Hematopoietic multipotent progenitor cell (in vitro differentiated cells): ENCODE data around the gene SHISA4. TPM values are rescaled to one million over a fixed set of nuclear protein-coding genes. Genes with fewer than 3 reads are reported as not detected.
"Not testable (repeated sequence)": the region's sequence is repeated elsewhere in the genome, so short reads cannot be mapped to it uniquely, and the experiment has no call there.

ENCODE experiments used
- DNase-seq, 3 donors: peaks; one replicate each; pipeline ENCODE4 v3.0.0-alpha.2; 2011 to 2015; ENCODE audit warnings: low read depth in 2 of 3, low spot score in 2 of 3
- small RNA-seq: library from RNA; depleted of rRNA; stranded (forward); fragments of <200 nt; gene quantifications from one replicate; pipeline ENCODE3, GENCODE V24; 2012
- total RNA-seq: library from RNA; depleted of rRNA; stranded (reverse); fragments of >200 nt; gene quantifications from one replicate; pipeline ENCODE4 v1.2.3, GENCODE V29; 2012

SHISA4 gene
- total RNA-seq, 1 donor: 0.81 TPM

DNA sequence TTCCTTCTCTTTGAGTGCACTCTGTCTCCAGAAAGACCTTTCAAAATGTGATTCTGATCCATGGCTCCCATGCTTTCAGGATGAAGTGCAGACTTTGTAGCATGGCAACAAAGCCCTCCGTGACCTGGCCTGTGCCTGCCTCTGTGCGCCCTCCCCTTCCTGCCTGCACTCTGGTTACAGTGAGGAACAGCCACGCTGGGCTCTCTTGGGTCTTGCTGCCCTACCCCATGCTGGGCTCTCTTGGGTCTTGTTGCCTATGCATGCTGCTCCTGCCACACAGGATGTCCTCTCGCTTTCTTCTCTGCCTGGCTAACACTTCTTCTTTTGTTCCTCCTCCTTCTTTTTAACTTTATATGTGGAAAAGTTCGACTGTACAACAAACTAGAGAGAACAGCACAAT, 29.6 kb downstream of the SHISA4 start:
- no peak for DNase-seq

DNA sequence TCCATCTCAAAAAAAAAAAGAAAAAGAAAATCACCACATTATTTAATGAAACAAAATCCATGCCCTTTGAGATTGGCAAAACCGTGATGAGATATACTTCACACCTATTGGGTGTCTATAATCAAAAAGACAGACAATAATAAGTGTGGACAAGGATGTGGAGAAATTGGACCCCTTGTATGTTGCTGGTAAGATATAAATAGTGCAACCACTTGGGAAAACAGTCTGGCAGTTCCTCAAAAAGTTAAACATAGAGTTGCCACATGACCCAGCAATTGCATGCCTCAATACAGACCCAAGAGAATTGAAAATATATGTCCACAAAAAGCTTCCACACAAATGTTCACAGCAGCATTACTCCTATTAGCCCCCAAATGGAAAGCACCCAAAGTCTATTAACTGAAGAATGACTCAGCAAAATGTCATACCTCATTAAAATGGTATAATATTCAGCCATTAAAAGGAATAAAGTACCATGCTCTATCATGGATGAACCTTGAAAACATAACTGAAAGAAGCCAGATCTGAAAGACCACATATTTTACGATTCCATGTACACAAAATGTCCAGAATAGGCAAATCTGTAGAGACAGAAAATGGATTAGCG, 33.4 kb downstream of the SHISA4 start:
- DNase-seq: no peak

DNA sequence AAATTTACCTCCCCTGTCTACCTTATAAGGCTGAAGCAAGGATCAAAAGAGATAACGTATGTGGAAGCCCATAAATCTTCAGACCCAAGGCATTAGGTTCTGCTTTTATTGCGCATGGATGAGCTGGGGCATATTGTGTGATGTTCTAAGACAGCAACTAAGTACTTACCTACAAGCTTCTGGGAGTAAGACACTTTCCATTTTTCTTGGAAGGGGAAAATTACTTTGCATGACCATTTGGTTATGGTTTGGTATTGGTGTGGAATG, 36.5 kb downstream of the SHISA4 start:
- DNase-seq: no peak

DNA sequence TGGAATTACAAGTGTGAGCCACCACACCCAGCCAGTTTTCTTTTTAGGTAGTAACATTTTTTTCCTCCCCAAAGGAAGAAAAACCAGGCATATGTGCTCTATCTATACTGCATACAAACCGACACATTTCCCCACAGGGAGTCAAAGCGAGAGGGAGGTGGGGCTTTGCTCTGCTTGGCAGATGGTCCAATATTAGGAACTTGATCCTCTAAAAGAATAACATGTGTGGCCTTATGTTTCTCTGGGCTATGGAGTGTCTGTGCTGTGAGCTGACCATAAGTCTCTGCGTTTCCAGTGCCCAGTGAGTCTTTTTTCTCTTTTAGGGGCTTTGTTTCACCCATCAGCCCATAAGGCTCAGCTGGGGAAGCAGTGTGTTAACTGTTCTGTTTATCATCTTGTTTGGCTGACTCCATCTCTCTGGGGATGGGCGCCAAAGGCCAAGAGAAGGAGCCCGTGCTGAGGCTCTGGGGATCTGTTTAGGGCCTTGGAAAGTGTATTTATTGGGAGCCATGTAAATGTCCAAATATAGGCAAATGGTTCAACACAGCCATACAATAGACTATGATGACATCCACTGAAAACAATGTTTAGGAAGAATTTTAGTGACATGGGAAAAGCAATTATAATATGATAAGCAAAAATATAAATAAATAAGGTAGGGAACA, 37.4 kb downstream of the SHISA4 start:
- no peak for DNase-seq

DNA sequence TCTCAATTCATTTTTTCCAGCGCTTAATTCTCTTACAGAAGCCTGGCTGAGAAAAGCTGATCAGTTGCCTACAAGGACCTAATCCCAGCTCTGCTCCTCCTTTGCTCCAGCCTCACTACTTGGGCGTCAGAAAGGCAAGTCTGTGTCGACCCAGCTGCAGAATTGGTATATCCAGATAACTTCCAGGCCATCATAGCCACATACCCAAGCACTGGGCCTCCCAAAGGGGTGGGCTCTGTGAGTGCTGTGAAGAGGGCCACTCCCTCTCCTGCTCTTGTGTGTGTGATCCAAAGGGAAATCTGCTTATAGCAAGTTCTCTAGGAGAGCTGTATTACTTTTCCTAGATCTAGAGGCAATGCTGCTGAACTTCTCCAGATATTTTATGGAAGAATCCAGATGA, 39.6 kb downstream of the SHISA4 start:
- no peak for DNase-seq

DNA sequence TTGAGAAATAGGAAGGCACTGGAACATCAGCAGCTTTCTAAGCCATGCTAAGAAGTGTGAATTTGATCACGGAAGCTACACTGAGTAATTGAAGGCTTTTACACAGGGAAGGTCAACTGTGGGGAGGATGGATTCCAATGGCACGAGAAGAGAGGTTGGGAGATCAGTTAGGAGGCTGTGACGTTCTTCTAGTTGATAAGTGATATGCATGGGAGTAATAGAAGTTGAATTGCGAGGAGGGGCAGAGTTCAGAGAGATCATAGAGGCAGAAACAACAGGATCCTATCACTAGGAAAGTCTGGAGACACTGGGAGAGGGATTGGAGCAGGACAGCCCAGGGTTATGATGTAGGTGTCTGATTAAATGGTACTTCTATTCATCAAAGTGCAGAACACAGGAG, 41.4 kb downstream of the SHISA4 start:
- no peak for DNase-seq

DNA sequence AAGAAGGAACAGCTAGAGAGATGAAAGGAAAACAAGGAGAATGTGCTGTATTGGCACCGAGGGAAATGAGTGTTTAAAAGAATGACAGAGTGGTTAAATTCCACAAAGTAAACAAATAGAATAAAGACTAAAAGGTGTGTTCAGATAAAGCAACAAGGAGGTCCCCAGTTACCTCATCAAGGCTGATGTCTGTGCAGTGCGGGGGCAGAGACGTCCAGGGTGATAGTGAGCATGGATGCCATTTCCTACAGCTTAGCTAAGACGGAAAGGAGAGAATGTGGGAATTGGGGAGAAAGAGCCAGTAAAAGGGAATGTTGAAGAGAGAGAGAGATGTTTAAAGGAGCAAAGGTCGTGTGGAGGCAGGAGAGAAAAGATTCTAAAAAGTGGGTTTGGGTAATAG, 42.1 kb downstream of the SHISA4 start:
- DNase-seq: no peak

DNA sequence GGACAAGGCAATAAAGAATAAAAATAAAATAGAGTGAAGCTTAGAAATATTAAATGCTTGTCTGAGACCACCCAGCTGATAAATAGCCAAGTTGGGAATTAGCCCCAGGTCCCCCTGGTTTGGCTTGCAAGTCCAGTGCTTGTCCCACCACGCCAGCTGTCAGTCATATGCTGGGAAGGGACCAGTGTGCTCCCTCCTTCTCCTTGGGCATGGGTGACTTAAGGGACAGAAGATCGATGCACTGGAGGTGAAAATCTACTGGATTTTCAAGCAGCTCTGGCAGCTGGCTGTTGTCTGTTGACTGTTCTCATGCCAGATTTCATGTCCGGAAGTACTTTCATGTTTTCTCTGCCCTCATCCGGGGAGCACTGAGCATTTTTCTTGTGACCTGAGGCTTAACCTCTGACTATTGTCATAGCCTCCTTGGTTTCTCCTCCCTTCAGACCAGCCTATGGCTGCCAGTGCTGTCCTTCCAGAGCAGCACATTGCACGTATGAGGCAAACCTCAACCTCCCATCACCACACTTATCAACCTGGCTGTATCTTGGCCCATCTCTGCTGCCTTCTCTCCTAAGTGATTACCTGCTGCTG, 45.2 kb downstream of the SHISA4 start:
- DNase-seq: no peak

DNA sequence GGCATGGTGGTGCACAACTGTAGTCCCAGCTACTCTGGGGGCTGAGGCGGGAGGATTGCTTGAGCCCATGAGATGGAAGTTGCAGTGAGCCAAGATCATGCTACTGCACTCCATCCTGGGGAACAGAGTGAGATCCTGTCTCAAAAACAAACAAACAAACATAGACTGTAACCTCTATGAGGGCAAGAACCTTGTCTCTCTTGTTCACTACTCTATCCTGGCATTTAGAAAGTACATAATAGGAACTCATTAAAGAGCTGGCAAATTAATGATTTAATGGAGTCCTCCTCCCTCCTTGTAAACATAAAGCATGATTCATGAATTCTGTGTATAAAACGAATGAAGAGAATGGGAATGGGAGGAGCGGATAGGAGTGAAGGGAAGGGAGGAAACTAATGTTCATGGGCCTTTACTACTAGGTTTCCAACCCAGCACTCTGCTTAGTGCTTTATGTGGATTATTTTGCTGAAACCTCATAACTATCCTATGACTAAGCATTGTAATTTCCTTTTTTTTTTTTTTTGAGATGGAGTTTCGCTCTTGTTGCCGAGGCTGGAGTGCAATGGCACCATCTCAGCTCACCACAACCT, 49.0 kb downstream of the SHISA4 start:
- DNase-seq: no peak

DNA sequence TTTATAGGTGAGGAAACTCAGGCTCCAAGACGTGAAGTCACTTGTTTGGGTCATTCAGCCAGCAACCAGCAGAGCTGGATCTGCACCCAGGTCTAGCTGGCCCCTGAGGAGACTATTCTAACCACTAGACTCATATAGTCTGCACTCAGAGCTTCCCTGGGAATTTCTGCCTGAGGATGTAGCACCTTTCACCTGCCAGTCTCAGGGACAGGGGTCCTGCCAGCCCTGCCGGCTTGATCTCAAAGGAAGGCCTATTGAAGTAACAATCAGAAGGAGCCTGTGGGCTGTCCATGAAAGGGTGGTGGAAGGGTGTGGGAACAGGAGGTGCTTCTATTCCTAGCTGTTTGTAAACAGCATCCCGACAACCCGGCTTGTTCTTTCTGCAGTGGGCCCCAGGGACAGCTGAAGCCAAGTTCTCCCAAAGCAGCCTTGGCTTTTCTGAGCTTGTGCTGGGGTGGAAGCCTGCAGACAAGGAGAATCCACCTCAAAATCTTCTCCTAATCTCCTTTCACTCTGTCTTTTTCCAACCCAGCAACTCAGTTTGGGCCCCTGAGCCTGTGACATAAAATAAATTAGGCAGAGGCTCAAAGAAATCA, 49.8 kb downstream of the SHISA4 start:
- DNase-seq: no peak

DNA sequence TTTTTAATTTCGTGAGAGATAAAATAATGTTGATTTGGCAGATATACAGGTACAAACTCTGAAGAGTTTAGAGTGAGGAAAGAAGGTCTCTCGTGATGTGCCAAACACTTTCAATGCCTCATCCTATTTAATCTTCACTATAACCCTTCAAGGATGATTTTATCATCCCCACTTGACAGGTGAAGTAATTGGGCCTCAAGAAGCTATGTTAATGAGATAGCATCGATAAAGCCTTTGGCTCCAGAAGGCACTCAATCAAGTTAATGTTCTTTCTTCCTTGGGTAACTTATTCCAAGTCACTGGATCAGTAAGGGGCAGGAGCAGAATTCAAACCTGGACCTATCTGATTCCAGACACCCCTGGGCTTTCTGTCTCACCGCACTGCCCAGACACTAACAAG, 50.5 kb downstream of the SHISA4 start:
- DNase-seq: no peak

DNA sequence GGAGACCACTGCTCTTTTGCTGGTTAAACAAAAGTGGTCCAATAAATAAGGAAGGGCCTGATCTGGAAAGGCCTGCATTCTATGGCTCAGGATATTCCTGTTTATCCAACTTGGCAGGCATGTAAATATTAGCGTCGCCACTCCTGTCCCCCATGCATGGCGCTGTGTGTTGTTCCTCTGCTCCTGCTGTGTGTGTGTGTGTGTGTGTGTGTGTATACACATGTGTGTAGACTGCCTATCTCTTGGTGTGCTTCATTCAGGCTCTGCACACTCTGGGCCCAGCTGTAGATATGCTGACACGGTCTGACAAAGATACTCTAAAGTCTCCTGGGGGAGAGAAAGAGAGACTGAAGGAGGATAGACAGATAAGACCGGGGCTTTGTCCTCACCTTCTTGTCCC, 50.9 kb downstream of the SHISA4 start:
- no peak for DNase-seq

DNA sequence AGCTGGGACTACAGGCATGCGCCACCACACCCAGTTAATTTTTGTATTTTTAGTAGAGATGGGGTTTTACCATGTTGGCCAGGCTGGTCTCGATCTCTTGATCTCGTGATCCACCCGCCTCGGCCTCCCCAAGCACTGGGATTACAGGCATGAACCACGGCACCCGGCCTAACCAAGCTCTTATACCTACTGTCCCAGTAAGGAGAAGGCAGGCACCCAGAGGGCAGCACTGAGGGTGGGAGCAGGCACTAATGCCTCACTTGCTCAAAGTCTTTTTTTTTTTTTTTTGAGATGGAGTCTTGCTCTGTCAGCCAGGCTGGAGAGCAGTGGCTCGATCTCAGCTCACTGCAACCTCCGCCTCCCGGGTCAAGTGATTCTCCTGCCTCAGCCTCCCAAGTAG, 51.6 kb downstream of the SHISA4 start:
- DNase-seq: not testable (repeated sequence)

DNA sequence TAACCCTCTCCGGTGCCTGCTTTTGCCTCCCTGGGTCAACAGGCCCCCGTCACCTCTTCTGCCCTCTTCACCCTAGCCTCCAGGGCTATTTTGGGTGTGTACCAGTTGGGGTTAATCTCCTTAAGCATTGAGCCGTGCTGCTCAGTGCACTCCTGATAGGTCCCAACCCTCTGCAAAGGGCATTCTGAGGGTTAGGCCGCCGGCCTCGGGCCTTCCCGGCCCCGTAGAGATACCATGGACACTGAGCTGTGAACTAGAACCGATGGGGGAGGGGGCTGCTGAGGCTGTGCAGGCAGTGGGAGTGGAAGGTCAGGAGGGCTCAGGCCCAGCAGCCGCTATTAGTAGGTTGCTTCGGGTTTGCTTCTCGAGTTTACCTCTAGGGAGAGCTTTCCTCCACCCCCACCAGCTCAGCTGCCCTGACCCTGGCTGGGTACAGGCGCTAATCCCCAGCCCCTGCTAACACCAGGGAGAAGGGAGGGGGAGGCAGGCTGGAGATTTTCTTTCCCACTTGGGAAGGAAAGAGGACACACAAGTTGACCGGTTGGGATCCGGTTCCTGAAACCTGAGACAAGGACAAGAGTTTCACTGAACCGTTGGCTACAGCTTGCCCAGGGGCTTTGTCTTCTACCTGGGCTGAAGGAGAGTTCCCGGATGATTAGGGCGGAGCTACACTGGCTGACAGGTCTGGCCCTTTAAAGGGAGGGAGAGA, 52.9 kb downstream of the SHISA4 start:
- DNase-seq: no peak

DNA sequence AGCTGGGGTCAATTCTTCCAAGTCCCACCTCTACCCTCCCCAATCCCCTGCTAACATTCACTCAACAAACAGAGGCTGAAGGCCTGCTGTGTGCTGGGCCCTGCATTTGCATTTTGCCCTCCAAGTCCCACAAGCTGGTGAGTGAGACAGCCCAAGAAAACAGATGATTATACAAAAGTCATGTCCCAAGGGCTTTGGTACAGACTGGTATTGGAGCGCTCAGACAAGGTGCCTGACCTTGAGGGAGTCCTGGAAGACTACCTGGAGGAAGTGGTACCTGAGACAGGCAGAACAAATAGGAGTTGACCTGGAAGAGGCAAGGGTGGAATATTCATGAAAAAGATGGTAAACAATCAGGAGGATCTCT, 53.4 kb downstream of the SHISA4 start:
- no peak for DNase-seq

Small RNA genes lying within 50 kb of the gene (small RNA-seq; reads per million reads assigned to genes)
- gene MIR6739: not detected

Other genes with a start within 250 kb of the SHISA4 start
- 15.3 TPM for gene IPO9, start 59.7 kb upstream of the SHISA4 start, total RNA-seq
- gene LMOD1, start 57.6 kb downstream of the SHISA4 start, total RNA-seq: not detected
- gene TIMM17A, start 66.6 kb downstream of the SHISA4 start, total RNA-seq: 11.6 TPM
- 23.2 TPM for gene RNPEP, start 93.8 kb downstream of the SHISA4 start, total RNA-seq
- 1.3 TPM for gene ELF3, start 121.7 kb downstream of the SHISA4 start, total RNA-seq
- gene GPR37L1, start 234.0 kb downstream of the SHISA4 start, total RNA-seq: under 0.01 TPM